ENCODE results near the gene ANKRD39. TPM values are rescaled to one million over a fixed set of nuclear protein-coding genes. Genes with fewer than 3 reads are reported as not detected.

Gene ANKRD39
- total and polyA plus RNA-seq, 2 donors (not counting 1 experiment from before 2014, with no cell fraction given) = 14.8 to 19.3 TPM

DNA sequence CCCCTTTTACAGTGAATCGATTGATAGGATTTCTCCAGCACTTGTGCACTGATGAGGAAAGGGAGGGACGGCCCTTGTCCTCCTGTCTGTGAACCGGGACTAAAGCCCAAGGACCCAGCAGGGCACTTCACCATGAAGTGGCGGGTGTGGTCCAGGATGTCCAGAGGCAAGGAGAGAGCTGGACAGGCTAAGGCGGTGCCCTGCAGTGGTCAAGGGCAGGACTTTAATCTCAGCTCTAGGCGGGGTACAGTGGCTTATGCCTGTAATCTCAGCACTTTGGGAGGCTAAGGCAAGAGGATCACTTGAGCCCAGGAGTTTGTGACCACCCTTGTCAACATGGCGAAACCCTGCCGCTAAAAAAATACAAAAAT is 40.3 kb upstream of the ANKRD39 start:
- Histone ChIP-seq H3K36me3 (replicated peaks in 1 of 2; ENCODE audit: control extremely low read depth in 1 of 2, control insufficient read depth in 1 of 2, extremely low read depth in 1 of 2, insufficient read depth in 2 of 2, low read length in 1 of 2) (no peaks in the 10 kb centered on the region), H3K27me3 (replicated peaks in 1 of 4; ENCODE audit: control extremely low read depth in 1 of 4, control insufficient read depth in 3 of 4, insufficient read depth in 4 of 4, low read length in 3 of 4) (no peaks in the 10 kb centered on the region), H3K4me2 (replicated peaks; ENCODE audit: low read depth, low read length, poor library complexity, severe bottlenecking) (no peak overlapping the region), H2AFZ (ENCODE audit: insufficient read depth, low read depth, low read length, poor library complexity, severe bottlenecking) (no peak overlapping the region), H3K9ac (ENCODE audit: low read length) (no peak overlapping the region), H4K20me1 (ENCODE audit: control insufficient read depth, insufficient read depth, low read length, poor library complexity, severe bottlenecking) (no peaks in the 10 kb centered on the region), H3K27ac (ENCODE audit: low read length in 2 of 2) (no peak overlapping the region), H3K9me3 (ENCODE audit: control extremely low read depth in 1 of 3, control insufficient read depth in 2 of 3, insufficient read depth in 1 of 3, low read length in 2 of 3) (no peaks in the 10 kb centered on the region), H3K79me2 (ENCODE audit: control insufficient read depth, insufficient read depth, low read length) (no peaks in the 10 kb centered on the region), H3K4me1 (ENCODE audit: control insufficient read depth in 2 of 2, insufficient read depth in 2 of 2, low read length in 2 of 2) (no peaks in the 10 kb centered on the region), H3K4me3 (ENCODE audit: control extremely low read depth in 1 of 5, extremely low read depth in 1 of 5, insufficient read depth in 1 of 5, low read depth in 2 of 5, low read length in 4 of 5) (no peak overlapping the region)
- TF ChIP-seq EZH2 (IDR thresholded peaks at IDR 0.05; ENCODE audit: borderline replicate concordance, insufficient read depth, low read depth, low read length, poor library complexity, severe bottlenecking) = no peak
- TF ChIP-seq, protein P1, sequence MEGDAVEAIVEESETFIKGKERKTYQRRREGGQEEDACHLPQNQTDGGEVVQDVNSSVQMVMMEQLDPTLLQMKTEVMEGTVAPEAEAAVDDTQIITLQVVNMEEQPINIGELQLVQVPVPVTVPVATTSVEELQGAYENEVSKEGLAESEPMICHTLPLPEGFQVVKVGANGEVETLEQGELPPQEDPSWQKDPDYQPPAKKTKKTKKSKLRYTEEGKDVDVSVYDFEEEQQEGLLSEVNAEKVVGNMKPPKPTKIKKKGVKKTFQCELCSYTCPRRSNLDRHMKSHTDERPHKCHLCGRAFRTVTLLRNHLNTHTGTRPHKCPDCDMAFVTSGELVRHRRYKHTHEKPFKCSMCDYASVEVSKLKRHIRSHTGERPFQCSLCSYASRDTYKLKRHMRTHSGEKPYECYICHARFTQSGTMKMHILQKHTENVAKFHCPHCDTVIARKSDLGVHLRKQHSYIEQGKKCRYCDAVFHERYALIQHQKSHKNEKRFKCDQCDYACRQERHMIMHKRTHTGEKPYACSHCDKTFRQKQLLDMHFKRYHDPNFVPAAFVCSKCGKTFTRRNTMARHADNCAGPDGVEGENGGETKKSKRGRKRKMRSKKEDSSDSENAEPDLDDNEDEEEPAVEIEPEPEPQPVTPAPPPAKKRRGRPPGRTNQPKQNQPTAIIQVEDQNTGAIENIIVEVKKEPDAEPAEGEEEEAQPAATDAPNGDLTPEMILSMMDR (IDR thresholded peaks at IDR 0.05) = no peak
- ChIA-PET CTCF (no interaction called here), POLR2A (interaction anchor here (0.5 kb wide), 1 partner anchor 17 kb away, joined by 4 read pairs; no protein-coding TSS in a partner anchor)
- Mint-ChIP-seq H3K4me1 (no peaks in the 10 kb centered on the region), H3K27me3 (peaks cover 3% of the 10 kb centered on the region), H3K27ac (no peak overlapping the region), H3K4me3 (no peak overlapping the region), H3K9me3 (ENCODE audit: insufficient read depth) (no peaks in the 10 kb centered on the region)
- intact Hi-C loops (cut with micrococcal nuclease) = no loop called here
- ATAC-seq (ENCODE audit: low read depth) = no peak
- DNase-seq = no peak
- 98% methylated on average over 8 of the region's 8 CpGs for WGBS (ENCODE audit: insufficient coverage)

DNA sequence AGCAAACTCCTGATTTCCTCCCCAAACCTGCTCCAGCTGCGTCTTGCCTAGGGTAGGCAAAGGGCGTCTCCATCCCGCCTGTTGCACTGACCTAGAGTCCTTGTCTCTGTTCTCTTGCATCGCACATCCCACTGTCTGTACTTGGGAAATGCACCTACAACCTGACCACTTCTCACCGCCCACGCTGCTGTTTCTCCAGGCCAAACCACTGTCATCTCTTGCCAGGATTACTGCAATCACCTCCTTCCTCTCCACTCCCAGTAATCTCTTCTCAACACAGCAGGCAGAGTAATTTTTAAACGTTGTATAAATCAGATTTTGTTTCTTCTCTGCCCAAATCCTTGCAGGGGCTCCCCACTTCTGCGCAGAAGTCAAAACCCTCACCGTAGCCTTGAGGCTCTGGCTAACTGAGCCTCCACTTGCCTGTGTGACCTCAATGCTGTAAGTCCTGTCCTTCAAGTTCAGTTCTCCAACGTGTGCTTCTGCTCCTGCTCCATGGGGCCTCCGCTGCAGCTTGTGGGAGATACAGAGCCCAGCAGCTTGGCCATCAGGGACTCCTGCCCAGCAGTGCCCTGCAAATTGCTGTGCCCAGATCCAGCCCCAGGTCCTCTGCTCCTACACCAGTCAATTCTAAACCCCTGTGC is 39.8 kb upstream of the ANKRD39 start:
- H3K27me3 ChIP-seq (replicated peaks in 1 of 4; ENCODE audit: control extremely low read depth in 1 of 4, control insufficient read depth in 3 of 4, insufficient read depth in 4 of 4, low read length in 3 of 4) = no peaks in the 10 kb centered on the region
- intact Hi-C loops (cut with micrococcal nuclease) = no loop called here
- Mint-ChIP-seq H3K27me3 (peaks cover 3% of the 10 kb centered on the region), H3K4me1 (no peaks in the 10 kb centered on the region), H3K27ac (no peak overlapping the region), H3K9me3 (ENCODE audit: insufficient read depth) (no peaks in the 10 kb centered on the region), H3K4me3 (no peak overlapping the region)
- DNase-seq (no peak), ATAC-seq (ENCODE audit: low read depth) (no peak)
- H3K9ac ChIP-seq (ENCODE audit: low read length) = no peak overlapping the region
- ChIA-PET POLR2A (no interaction called here), CTCF (no interaction called here)
- H4K20me1 ChIP-seq (ENCODE audit: control insufficient read depth, insufficient read depth, low read length, poor library complexity, severe bottlenecking) = no peaks in the 10 kb centered on the region
- TF ChIP-seq EZH2 (IDR thresholded peaks at IDR 0.05; ENCODE audit: borderline replicate concordance, insufficient read depth, low read depth, low read length, poor library complexity, severe bottlenecking) = no peak
- TF ChIP-seq, protein P1 (IDR thresholded peaks at IDR 0.05) = no peak
- no peak overlapping the region for H3K4me3 ChIP-seq (ENCODE audit: control extremely low read depth in 1 of 5, extremely low read depth in 1 of 5, insufficient read depth in 1 of 5, low read depth in 2 of 5, low read length in 4 of 5)
- no peak overlapping the region for H2AFZ ChIP-seq (ENCODE audit: insufficient read depth, low read depth, low read length, poor library complexity, severe bottlenecking)
- no peaks in the 10 kb centered on the region for H3K9me3 ChIP-seq (ENCODE audit: control extremely low read depth in 1 of 3, control insufficient read depth in 2 of 3, insufficient read depth in 1 of 3, low read length in 2 of 3)
- no peaks in the 10 kb centered on the region for H3K79me2 ChIP-seq (ENCODE audit: control insufficient read depth, insufficient read depth, low read length)
- H3K4me2 ChIP-seq (replicated peaks; ENCODE audit: low read depth, low read length, poor library complexity, severe bottlenecking) = no peak overlapping the region
- no peaks in the 10 kb centered on the region for H3K36me3 ChIP-seq (replicated peaks in 1 of 2; ENCODE audit: control extremely low read depth in 1 of 2, control insufficient read depth in 1 of 2, extremely low read depth in 1 of 2, insufficient read depth in 2 of 2, low read length in 1 of 2)
- WGBS (ENCODE audit: insufficient coverage) = 92% methylated on average over 10 of the region's 11 CpGs
- no peaks in the 10 kb centered on the region for H3K4me1 ChIP-seq (ENCODE audit: control insufficient read depth in 2 of 2, insufficient read depth in 2 of 2, low read length in 2 of 2)
- H3K27ac ChIP-seq (ENCODE audit: low read length in 2 of 2) = no peak overlapping the region

Data from B cell (primary cell).